ENCODE measurements around the gene HDAC4. TPM values are rescaled to one million over a fixed set of nuclear protein-coding genes. Genes with fewer than 3 reads are reported as not detected.

Gene HDAC4
- total RNA-seq, 1 donor from 2014 or later: 46.2 TPM

GRCh38 chr2:239046822-239047221 is 354.0 kb downstream of the HDAC4 start:
- no peak for TF ChIP-seq CTCF (IDR thresholded peaks at IDR 0.05; ENCODE audit: unreplicated experiment)
- Mint-ChIP-seq H3K4me3 (ENCODE audit: low read depth) (no peak overlapping the region), H3K4me1 (ENCODE audit: low read depth) (peaks cover 6% of the 10 kb centered on the region), H3K27ac (no peak overlapping the region), H3K36me3 (ENCODE audit: insufficient read depth) (peaks cover 14% of the 10 kb centered on the region), H3K27me3 (peaks cover 8% of the 10 kb centered on the region), H3K9me3 (ENCODE audit: low read depth) (peaks cover 4% of the 10 kb centered on the region)
- no peak for DNase-seq (ENCODE audit: low spot score, unreplicated experiment)

GRCh38 chr2:239044336-239044735 is 356.5 kb downstream of the HDAC4 start:
- TF ChIP-seq CTCF (IDR thresholded peaks at IDR 0.05; ENCODE audit: unreplicated experiment): no peak
- peaks cover 8% of the 10 kb centered on the region for H3K36me3 Mint-ChIP-seq (ENCODE audit: insufficient read depth)
- peaks cover 8% of the 10 kb centered on the region for H3K4me1 Mint-ChIP-seq (ENCODE audit: low read depth)
- H3K4me3 Mint-ChIP-seq (ENCODE audit: low read depth): no peak overlapping the region
- H3K27ac Mint-ChIP-seq: no peak overlapping the region
- peaks cover 10% of the 10 kb centered on the region for H3K27me3 Mint-ChIP-seq
- no peak for DNase-seq (ENCODE audit: low spot score, unreplicated experiment)
- peaks cover 4% of the 10 kb centered on the region for H3K9me3 Mint-ChIP-seq (ENCODE audit: low read depth)

GRCh38 chr2:239043326-239043725 is 357.5 kb downstream of the HDAC4 start:
- H3K4me3 Mint-ChIP-seq (ENCODE audit: low read depth): no peak overlapping the region
- H3K36me3 Mint-ChIP-seq (ENCODE audit: insufficient read depth): peaks cover 6% of the 10 kb centered on the region
- H3K27me3 Mint-ChIP-seq: peaks cover 13% of the 10 kb centered on the region
- H3K9me3 Mint-ChIP-seq (ENCODE audit: low read depth): peaks cover 4% of the 10 kb centered on the region
- no peak for DNase-seq (ENCODE audit: low spot score, unreplicated experiment)
- TF ChIP-seq CTCF (IDR thresholded peaks at IDR 0.05; ENCODE audit: unreplicated experiment): no peak
- peaks cover 6% of the 10 kb centered on the region for H3K4me1 Mint-ChIP-seq (ENCODE audit: low read depth)
- no peak overlapping the region for H3K27ac Mint-ChIP-seq

GRCh38 chr2:239042551-239043320 is 358.1 kb downstream of the HDAC4 start:
- H3K4me3 Mint-ChIP-seq (ENCODE audit: low read depth): no peak overlapping the region
- H3K27me3 Mint-ChIP-seq: peaks cover 13% of the 10 kb centered on the region
- H3K36me3 Mint-ChIP-seq (ENCODE audit: insufficient read depth): peaks cover under 1% of the 10 kb centered on the region
- no peak for DNase-seq (ENCODE audit: low spot score, unreplicated experiment)
- peaks cover 2% of the 10 kb centered on the region for H3K4me1 Mint-ChIP-seq (ENCODE audit: low read depth)
- no peaks in the 10 kb centered on the region for H3K9me3 Mint-ChIP-seq (ENCODE audit: low read depth)
- TF ChIP-seq CTCF (IDR thresholded peaks at IDR 0.05; ENCODE audit: unreplicated experiment): no peak
- no peak overlapping the region for H3K27ac Mint-ChIP-seq

GRCh38 chr2:239042046-239042445 is 358.8 kb downstream of the HDAC4 start:
- Mint-ChIP-seq H3K4me1 (ENCODE audit: low read depth) (peaks cover 2% of the 10 kb centered on the region), H3K36me3 (ENCODE audit: insufficient read depth) (no peaks in the 10 kb centered on the region), H3K4me3 (ENCODE audit: low read depth) (no peak overlapping the region), H3K27me3 (peaks cover 18% of the 10 kb centered on the region), H3K27ac (no peak overlapping the region), H3K9me3 (ENCODE audit: low read depth) (no peaks in the 10 kb centered on the region)
- DNase-seq (ENCODE audit: low spot score, unreplicated experiment): no peak
- no peak for TF ChIP-seq CTCF (IDR thresholded peaks at IDR 0.05; ENCODE audit: unreplicated experiment)
